HCT116 (cell line): ENCODE data around the gene CDON. TPM values are rescaled to one million over a fixed set of nuclear protein-coding genes. Genes with fewer than 3 reads are reported as not detected.

ENCODE experiments used
- ATAC-seq: fragments of 200-7000 bp; cut with Tn5 transposase; 2 replicates; pipeline ENCODE4 v1.9.1; 2020; ENCODE audit warnings: mild to moderate bottlenecking, moderate library complexity
- BruUV-seq: library from RNA; stranded (reverse); fragments of 400-500 nt; replicated peaks from 2 replicates; lab custom pipeline; 2021; lab: Mats Ljungman, UMichigan
- CTCF ChIA-PET: fragments of 300-600 bp; sonication (Branson Sonifier 250); formaldehyde crosslinking; loops from one replicate; lab custom pipeline; 2021; ENCODE audit warnings: antibody characterized with exemption; lab: Charles Lee
- POLR2A ChIA-PET: fragments of 300-600, 350-600 bp; sonication (Branson Sonifier 250); formaldehyde crosslinking; loops from one replicate; lab custom pipeline; 2021; ENCODE audit warnings: antibody characterized with exemption; lab: Charles Lee
- RAD21 ChIA-PET, 2 experiments: fragments of 300-600 bp; sonication (Branson Sonifier 250); formaldehyde crosslinking; loops; one replicate each; lab custom pipeline; 2023; ENCODE audit warnings: low total read pairs in 2 of 2; ENCODE audit not compliant: uncharacterized antibody in 2 of 2, unreplicated experiment in 2 of 2, low non-redundant PET in 1 of 2; lab: Charles Lee
- DNase-seq: peaks from one replicate; pipeline ENCODE4 v3.0.0-alpha.2; 2010; ENCODE audit warnings: low read depth, low spot score
- H2AFZ ChIP-seq: fragments of 200-600 bp; shearing (Covaris generic), sonication (generic); 2 replicates; pipeline ENCODE4 v1.6.1; 2017; ENCODE audit warnings: low read depth, mixed run types, mixed read lengths, antibody characterized with exemption, low read length; ENCODE audit not compliant: poor library complexity, severe bottlenecking
- H3K27ac ChIP-seq: 2 replicates; pipeline ENCODE4 v1.5.1; 2012; ENCODE audit warnings: low read depth, low read length
- H3K27me3 ChIP-seq: fragments of 200-600 bp; sonication (generic); 2 replicates; pipeline ENCODE4 v1.6.1; 2016; ENCODE audit warnings: mixed run types, low read length, mixed read lengths; ENCODE audit not compliant: insufficient read depth
- H3K36me3 ChIP-seq, 2 experiments: fragments of 200-500 bp in 1 of 2; fragments of 200-600 bp in 1 of 2; sonication (Bioruptor generic) in 1 of 2; sonication (generic) in 1 of 2; 2 replicates each; pipeline versions ENCODE4 v1.5.1 to v1.6.1; 2014 to 2016; ENCODE audit warnings: low read length in 2 of 2, inconsistent platforms in 1 of 2, mixed read lengths in 1 of 2, mixed run types in 1 of 2; ENCODE audit not compliant: insufficient read depth in 2 of 2, control insufficient read depth in 1 of 2
- H3K4me1 ChIP-seq, 2 experiments: fragments of 200-600 bp in 1 of 2; sonication (generic) in 1 of 2; 2 replicates each; pipeline versions ENCODE4 v1.5.1 to v1.6.1; 2012 to 2017; ENCODE audit warnings: low read length in 2 of 2, inconsistent platforms in 1 of 2, mild to moderate bottlenecking in 1 of 2, mixed read lengths in 1 of 2, mixed run types in 1 of 2, moderate library complexity in 1 of 2; ENCODE audit not compliant: insufficient read depth in 2 of 2, control insufficient read depth in 1 of 2
- H3K4me2 ChIP-seq: fragments of 200-600 bp; sonication (generic); 2 replicates; pipeline ENCODE4 v1.6.1; 2017; ENCODE audit warnings: mixed run types, low read length, mixed read lengths
- H3K4me3 ChIP-seq, 2 experiments: fragments of 200-600 bp in 1 of 2; sonication (generic) in 1 of 2; replicated peaks in 1 of 2; 2 replicates each; pipeline ENCODE4 v1.5.1; 2011 to 2016; ENCODE audit warnings: low read length in 2 of 2, control low read depth in 1 of 2, low read depth in 1 of 2, mild to moderate bottlenecking in 1 of 2, mixed read lengths in 1 of 2, mixed run types in 1 of 2
- H3K79me2 ChIP-seq: fragments of 200-600 bp; sonication (generic); 2 replicates; pipeline ENCODE4 v1.6.1; 2017; ENCODE audit warnings: mild to moderate bottlenecking, mixed run types, low read length, moderate library complexity, mixed read lengths; ENCODE audit not compliant: insufficient read depth
- H3K9ac ChIP-seq: fragments of 200-600 bp; sonication (generic); 2 replicates; pipeline ENCODE4 v1.6.1; 2016; ENCODE audit warnings: low read length, mixed read lengths
- H3K9me2 ChIP-seq: fragments of 200-600 bp; sonication (generic), shearing (Covaris generic); 2 replicates; pipeline ENCODE4 v1.6.1; 2017; ENCODE audit warnings: mixed run types, mild to moderate bottlenecking, moderate library complexity; ENCODE audit not compliant: insufficient read depth
- H3K9me3 ChIP-seq, 2 experiments: fragments of 200-500 bp in 1 of 2; fragments of 200-600 bp in 1 of 2; sonication (Bioruptor generic) in 1 of 2; sonication (generic) in 1 of 2; 2 replicates each; pipeline ENCODE4 v1.6.1; 2014 to 2017; ENCODE audit warnings: low read length in 2 of 2, mixed read lengths in 2 of 2, inconsistent platforms in 1 of 2, low read depth in 1 of 2, mild to moderate bottlenecking in 1 of 2, mixed run types in 1 of 2, moderate library complexity in 1 of 2; ENCODE audit not compliant: control insufficient read depth in 1 of 2, insufficient read depth in 1 of 2
- H4K20me1 ChIP-seq: fragments of 200-600 bp; sonication (generic), shearing (Covaris generic); 2 replicates; pipeline ENCODE4 v1.6.1; 2017; ENCODE audit warnings: mixed run types, mild to moderate bottlenecking, moderate library complexity; ENCODE audit not compliant: insufficient read depth
- ATF3 ChIP-seq: IDR thresholded peaks from 2 replicates; pipeline ENCODE4 v1.6.1; 2012
- CBX3 ChIP-seq: IDR thresholded peaks from 2 replicates; pipeline ENCODE4 v1.6.1; 2012; ENCODE audit warnings: low read depth
- CEBPB ChIP-seq: IDR thresholded peaks from 2 replicates; pipeline ENCODE4 v1.6.1; 2012; ENCODE audit warnings: low read depth
- CTCF ChIP-seq, 3 experiments: fragments of 200-600 bp in 1 of 3; sonication (generic) in 1 of 3; IDR thresholded peaks in 2 of 3; conservative IDR thresholded peaks in 1 of 3; 2 replicates each; pipeline ENCODE4 v1.5.1; 2012 to 2017; ENCODE audit warnings: low read depth in 2 of 3, low read length in 2 of 3, antibody characterized with exemption in 1 of 3, borderline replicate concordance in 1 of 3, control low read depth in 1 of 3, mild to moderate bottlenecking in 1 of 3, mixed read lengths in 1 of 3, mixed run types in 1 of 3, moderate library complexity in 1 of 3; ENCODE audit not compliant: insufficient read depth in 1 of 3
- ELF1 ChIP-seq: IDR thresholded peaks from 2 replicates; pipeline ENCODE4 v1.6.1; 2012; ENCODE audit warnings: low read depth, borderline replicate concordance
- EZH2 ChIP-seq: fragments of 200-600 bp; sonication (generic); IDR thresholded peaks from 2 replicates; pipeline ENCODE4 v1.6.1; 2017; ENCODE audit warnings: antibody characterized with exemption, mixed run types
- EZH2phosphoT487 ChIP-seq: fragments of 200-600 bp; IDR thresholded peaks from 2 replicates; pipeline ENCODE4 v1.6.1; 2018; ENCODE audit warnings: antibody characterized with exemption, borderline replicate concordance
- FOSL1 ChIP-seq: IDR thresholded peaks from 2 replicates; pipeline ENCODE4 v1.6.1; 2012; ENCODE audit warnings: low read depth
- JUND ChIP-seq: IDR thresholded peaks from 2 replicates; pipeline ENCODE4 v1.6.1; 2012
- RAD21 ChIP-seq: IDR thresholded peaks from 2 replicates; pipeline ENCODE4 v1.6.1; 2012; ENCODE audit warnings: low read depth, mild to moderate bottlenecking
- REST ChIP-seq: IDR thresholded peaks from 2 replicates; pipeline ENCODE4 v1.6.1; 2012; ENCODE audit warnings: low read depth
- SIN3A ChIP-seq: IDR thresholded peaks from 2 replicates; pipeline ENCODE4 v1.6.1; 2012; ENCODE audit warnings: low read depth
- TCF7L2 ChIP-seq: IDR thresholded peaks from 2 replicates; pipeline ENCODE4 v1.7.0; 2011; ENCODE audit warnings: borderline replicate concordance, inconsistent platforms; ENCODE audit not compliant: insufficient read depth, insufficient read length; ENCODE audit errors: extremely low read depth
- YY1 ChIP-seq: IDR thresholded peaks from 2 replicates; pipeline ENCODE4 v1.6.1; 2011; ENCODE audit warnings: low read length, low read depth, moderate library complexity, mild to moderate bottlenecking; ENCODE audit not compliant: insufficient replicate concordance; ENCODE audit errors: extremely low read depth
- ZFX ChIP-seq: fragments of 450-650 bp; IDR thresholded peaks from 2 replicates; pipeline ENCODE4 v1.6.1; 2017
- ZNF274 ChIP-seq: fragments of 200-500 bp; sonication (Bioruptor generic); IDR thresholded peaks from 2 replicates; pipeline ENCODE4 v1.6.1; 2014; ENCODE audit warnings: mild to moderate bottlenecking, low read depth, low read length, inconsistent platforms
- intact Hi-C: fragments of 100-400 bp; cut with micrococcal nuclease; formaldehyde crosslinking; loops from 2 replicates; pipeline ENCODE4 v1.10.0; 2022
- total RNA-seq: library from RNA; stranded (reverse); gene quantifications from one replicate; pipeline ENCODE4 v1.2.1, GENCODE V29; 2021; ENCODE audit not compliant: unreplicated experiment
- TF ChIP-seq, protein P1 (sequence below): IDR thresholded peaks from 2 replicates; pipeline ENCODE4 v1.6.1; 2011; ENCODE audit warnings: mild to moderate bottlenecking, low read length, moderate library complexity; ENCODE audit not compliant: insufficient replicate concordance; ENCODE audit errors: extremely low read depth

CDON gene
- total RNA-seq, 1 experiment from 2014 or later: 16.9 TPM

- no peak for ATAC-seq
Observed at GRCh38 chr11:126054882-126055281, 7.8 kb downstream of the CDON start.

More at GRCh38 chr11:126054882-126055281, 7.8 kb downstream of the CDON start:
- Histone ChIP-seq H3K27me3 (no peaks in the 10 kb centered on the region), H2AFZ (no peak overlapping the region), H3K9me3 (no peaks in the 10 kb centered on the region), H4K20me1 (no peaks in the 10 kb centered on the region), H3K4me2 (no peak overlapping the region), H3K4me1 (no peaks in the 10 kb centered on the region), H3K4me3 (no peak overlapping the region), H3K79me2 (no peaks in the 10 kb centered on the region), H3K36me3 (no peaks in the 10 kb centered on the region), H3K9ac (no peak overlapping the region), H3K9me2 (no peaks in the 10 kb centered on the region), H3K27ac (no peak overlapping the region)
- RAD21 ChIA-PET: no interaction called here
- CTCF ChIA-PET: no interaction called here
- intact Hi-C loops: no loop called here
- no TSS peak for BruUV-seq
- TF ChIP-seq EZH2phosphoT487 (no peak), RAD21 (no peak), SIN3A (no peak), CEBPB (no peak), CTCF (IDR thresholded peaks at IDR 0.05 in 2 of 3, conservative IDR thresholded peaks at IDR 0.05 in 1 of 3; ENCODE audit: borderline replicate concordance in 1 of 3, insufficient read depth in 1 of 3, low read depth in 2 of 3, low read length in 2 of 3) (no peak), FOSL1 (no peak), EZH2 (no peak), YY1 (no peak), ZNF274 (no peak), ELF1 (no peak), ATF3 (no peak), TCF7L2 (no peak), JUND (no peak), ZFX (no peak), REST (no peak), CBX3 (no peak)
- TF ChIP-seq, protein P1, sequence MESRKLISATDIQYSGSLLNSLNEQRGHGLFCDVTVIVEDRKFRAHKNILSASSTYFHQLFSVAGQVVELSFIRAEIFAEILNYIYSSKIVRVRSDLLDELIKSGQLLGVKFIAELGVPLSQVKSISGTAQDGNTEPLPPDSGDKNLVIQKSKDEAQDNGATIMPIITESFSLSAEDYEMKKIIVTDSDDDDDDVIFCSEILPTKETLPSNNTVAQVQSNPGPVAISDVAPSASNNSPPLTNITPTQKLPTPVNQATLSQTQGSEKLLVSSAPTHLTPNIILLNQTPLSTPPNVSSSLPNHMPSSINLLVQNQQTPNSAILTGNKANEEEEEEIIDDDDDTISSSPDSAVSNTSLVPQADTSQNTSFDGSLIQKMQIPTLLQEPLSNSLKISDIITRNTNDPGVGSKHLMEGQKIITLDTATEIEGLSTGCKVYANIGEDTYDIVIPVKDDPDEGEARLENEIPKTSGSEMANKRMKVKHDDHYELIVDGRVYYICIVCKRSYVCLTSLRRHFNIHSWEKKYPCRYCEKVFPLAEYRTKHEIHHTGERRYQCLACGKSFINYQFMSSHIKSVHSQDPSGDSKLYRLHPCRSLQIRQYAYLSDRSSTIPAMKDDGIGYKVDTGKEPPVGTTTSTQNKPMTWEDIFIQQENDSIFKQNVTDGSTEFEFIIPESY: no peak
- TF ChIP-seq, all 23 proteins: peak for 0
- no peak for DNase-seq
- POLR2A ChIA-PET: no interaction called here
